ENCODE data around the gene ZNF423. TPM values are rescaled to one million over a fixed set of nuclear protein-coding genes. Genes with fewer than 3 reads are reported as not detected.

Gene ZNF423
- total RNA-seq, 1 donor from 2014 or later: 0.69 TPM

GRCh38 chr16:49524216-49524946 lies 331.5 kb downstream of the ZNF423 start:
- no peak overlapping the region for H3K4me3 ChIP-seq (ENCODE audit: low read depth, low read length)
- DNase-seq (ENCODE audit: low read depth): no peak
- TF ChIP-seq, protein P1, sequence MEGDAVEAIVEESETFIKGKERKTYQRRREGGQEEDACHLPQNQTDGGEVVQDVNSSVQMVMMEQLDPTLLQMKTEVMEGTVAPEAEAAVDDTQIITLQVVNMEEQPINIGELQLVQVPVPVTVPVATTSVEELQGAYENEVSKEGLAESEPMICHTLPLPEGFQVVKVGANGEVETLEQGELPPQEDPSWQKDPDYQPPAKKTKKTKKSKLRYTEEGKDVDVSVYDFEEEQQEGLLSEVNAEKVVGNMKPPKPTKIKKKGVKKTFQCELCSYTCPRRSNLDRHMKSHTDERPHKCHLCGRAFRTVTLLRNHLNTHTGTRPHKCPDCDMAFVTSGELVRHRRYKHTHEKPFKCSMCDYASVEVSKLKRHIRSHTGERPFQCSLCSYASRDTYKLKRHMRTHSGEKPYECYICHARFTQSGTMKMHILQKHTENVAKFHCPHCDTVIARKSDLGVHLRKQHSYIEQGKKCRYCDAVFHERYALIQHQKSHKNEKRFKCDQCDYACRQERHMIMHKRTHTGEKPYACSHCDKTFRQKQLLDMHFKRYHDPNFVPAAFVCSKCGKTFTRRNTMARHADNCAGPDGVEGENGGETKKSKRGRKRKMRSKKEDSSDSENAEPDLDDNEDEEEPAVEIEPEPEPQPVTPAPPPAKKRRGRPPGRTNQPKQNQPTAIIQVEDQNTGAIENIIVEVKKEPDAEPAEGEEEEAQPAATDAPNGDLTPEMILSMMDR (conservative IDR thresholded peaks at IDR 0.05; ENCODE audit: low read depth, low read length): no peak

DNA sequence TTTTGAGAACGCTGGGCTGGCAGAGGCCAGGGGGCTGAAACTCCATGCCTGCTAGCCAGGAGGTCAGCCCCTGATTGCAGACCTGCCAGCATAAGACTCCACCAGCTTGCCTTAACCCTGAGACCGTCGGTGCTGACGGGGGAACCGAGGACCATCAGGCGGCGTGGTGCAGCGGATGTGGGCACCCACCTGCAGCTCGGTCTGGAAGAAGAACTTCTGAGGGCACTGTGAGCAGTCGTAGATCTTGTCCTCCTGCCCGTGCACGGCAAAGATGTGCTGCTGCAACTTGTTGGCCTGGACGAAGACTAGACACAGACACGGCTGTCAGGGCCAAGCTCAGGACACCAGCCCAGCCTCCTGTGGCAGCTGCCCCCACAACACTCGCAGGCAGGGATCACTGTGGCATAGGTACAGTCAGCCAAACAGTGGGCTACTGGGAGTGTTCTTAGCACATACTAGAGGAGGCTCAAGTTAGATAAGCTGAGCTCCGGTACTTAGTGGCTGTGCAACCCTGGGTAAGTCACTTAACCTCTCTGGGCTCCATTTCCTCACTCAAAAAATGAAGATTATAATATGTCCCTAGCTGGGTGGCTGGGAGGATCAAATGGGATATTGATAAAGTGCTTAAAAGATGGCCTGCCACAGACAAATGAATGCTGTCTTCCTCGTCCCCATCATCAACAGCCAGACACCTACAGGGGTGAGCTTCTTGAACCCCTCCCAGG lies 332.3 kb downstream of the ZNF423 start:
- TF ChIP-seq, protein P1 (conservative IDR thresholded peaks at IDR 0.05; ENCODE audit: low read depth, low read length): no peak
- no peak overlapping the region for H3K4me3 ChIP-seq (ENCODE audit: low read depth, low read length)
- no peak for DNase-seq (ENCODE audit: low read depth)

DNA sequence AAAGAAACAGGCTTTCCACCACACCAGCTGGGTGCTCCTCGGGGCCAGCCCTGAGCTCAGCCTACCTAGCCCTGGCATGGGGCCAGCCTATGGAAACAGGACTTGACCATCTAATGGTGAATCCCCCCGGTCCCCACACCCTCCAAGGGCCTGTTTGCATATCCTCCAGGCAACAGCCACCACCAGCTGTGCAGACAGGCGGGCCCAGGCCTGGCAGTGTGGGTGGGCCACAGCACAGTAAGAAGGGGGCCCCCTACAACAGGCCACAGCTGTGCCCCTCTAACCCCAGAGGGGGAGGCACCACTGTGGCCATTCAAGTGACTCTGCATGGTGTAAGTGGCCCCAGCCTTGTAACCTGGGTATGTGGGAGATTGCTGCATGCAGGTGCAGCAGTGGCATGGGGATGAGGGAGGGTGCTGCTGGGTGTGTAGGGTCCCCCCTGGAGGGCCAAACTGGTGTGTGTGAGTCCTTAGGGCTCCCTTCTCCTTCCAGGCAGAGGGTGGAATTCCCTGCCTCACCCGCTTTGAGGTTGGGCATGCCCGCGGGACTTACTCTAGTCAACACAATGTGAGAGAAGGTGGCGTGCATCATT lies 334.1 kb downstream of the ZNF423 start:
- TF ChIP-seq, protein P1 (conservative IDR thresholded peaks at IDR 0.05; ENCODE audit: low read depth, low read length): no peak
- no peak for DNase-seq (ENCODE audit: low read depth)
- no peak overlapping the region for H3K4me3 ChIP-seq (ENCODE audit: low read depth, low read length)

DNA sequence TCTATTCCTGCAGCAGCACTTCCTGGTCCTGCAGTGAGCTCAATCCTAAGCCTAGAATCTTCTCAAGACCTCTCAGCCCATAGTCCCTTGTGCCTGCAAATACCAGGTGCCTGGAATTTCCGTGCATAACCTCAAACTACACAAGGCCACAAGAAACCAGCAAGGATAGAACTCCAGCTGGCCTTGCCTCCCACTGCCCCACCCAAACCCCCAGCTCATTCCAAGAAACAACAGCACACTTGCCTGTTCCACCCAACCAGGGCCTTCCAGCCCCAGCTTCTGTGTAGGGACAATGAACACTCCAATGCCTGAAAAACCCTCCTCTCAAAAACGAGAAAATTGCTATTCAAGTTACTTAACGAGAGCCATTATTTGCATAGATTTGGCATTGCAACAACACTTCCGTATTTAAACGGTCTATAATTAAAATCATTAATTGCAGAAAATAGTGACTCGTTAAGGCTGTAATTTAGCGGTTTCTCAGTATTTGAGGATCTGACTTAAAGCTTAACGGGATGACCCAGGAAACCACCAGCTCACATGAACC lies 335.3 kb downstream of the ZNF423 start:
- TF ChIP-seq, protein P1 (conservative IDR thresholded peaks at IDR 0.05; ENCODE audit: low read depth, low read length): no peak
- DNase-seq (ENCODE audit: low read depth): no peak
- no peak overlapping the region for H3K4me3 ChIP-seq (ENCODE audit: low read depth, low read length)

DNA sequence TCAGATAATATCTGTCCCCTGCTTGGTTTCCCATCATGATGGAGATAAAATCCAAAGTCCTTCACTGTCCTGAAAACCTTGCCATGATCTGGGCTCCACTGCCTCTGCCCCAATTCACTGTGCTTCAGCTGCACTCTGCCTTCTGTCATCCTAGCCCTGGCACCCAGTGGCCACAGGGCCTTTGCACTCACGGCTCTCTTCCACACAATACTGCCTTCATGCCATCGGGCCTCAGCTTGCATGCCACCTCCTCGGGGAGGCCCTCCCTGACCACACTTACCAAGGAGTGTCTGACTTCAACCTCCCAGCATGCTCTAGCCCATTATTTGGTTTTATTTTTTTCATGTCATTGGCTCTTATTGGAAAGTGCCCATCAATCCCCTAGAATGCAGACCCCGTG lies 336.2 kb downstream of the ZNF423 start:
- TF ChIP-seq, protein P1 (conservative IDR thresholded peaks at IDR 0.05; ENCODE audit: low read depth, low read length): no peak
- no peak overlapping the region for H3K4me3 ChIP-seq (ENCODE audit: low read depth, low read length)
- no peak for DNase-seq (ENCODE audit: low read depth)

DNA sequence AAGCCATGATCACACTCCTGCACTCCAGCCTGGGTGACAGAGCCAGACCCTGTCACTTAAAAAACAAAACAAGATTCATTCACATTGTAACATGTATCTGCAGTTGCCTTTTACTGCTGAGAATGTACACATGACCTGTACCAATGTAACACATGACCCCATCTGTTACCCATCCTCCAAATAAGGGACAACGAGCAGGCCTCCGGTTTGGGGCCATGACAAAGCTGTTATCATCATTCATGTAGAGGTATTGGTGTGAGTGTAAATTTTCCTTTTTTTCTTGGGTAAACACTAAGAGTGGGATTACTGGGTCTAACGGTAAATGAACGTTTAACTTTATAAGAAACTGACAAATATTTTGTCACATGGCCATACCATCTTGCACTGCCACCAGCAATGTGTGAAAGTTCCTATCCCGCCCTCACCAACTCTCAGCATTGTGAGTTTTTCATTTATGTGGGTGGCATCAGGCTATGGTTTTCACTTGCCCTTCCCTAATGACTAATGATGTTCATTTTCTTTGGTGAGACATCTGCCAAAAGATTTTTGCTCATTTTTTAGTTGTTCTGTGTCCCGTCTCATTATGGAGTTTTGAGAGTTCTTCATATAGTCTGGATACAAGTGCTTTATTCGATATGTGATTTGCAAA lies 336.8 kb downstream of the ZNF423 start:
- no peak for DNase-seq (ENCODE audit: low read depth)
- TF ChIP-seq, protein P1 (conservative IDR thresholded peaks at IDR 0.05; ENCODE audit: low read depth, low read length): no peak
- no peak overlapping the region for H3K4me3 ChIP-seq (ENCODE audit: low read depth, low read length)
